ENCODE data around the gene PEX16. TPM values are rescaled to one million over a fixed set of nuclear protein-coding genes. Genes with fewer than 3 reads are reported as not detected.

PEX16 gene
- total RNA-seq, 3 donors from 2014 or later (not counting 1 experiment from before 2014, with no cell fraction given): 61.3 to 75.8 (median 67.6) TPM

DNA sequence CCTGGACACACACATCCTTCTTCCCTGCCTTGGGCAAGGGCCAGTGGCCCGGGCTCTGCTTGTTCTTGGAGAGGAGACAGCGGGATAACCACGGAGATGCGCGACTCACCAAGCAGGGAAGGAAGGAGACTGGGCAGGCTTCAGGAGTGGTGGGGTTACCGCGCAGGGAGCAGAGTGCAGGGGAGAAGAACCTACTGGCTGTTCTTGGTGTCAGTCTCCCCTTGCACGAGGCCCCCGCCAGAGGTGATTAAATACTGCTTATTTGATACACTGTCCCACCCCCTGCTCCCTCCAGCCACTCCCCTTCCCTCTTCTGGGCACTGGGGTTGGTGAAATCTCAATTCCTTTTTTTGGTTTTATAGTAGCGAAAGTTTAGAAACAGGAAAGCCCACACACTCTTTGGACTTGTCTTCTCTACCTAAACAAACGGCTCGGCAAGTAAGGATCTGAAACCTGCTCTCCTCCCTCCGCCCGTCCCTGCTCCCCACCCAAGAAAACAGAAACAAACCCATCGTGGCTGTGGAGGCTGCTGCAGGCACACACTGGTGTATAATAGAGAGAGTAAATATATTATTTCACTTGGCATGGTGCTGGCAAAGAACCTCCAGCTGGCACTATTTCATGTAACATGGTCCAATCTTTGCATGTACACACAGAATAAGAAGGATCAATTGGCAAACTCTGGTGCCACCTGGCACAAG is 15.6 kb upstream of the PEX16 start:
- TF ChIP-seq CTCF (IDR thresholded peaks at IDR 0.05): no peak
- no peak overlapping the region for H3K27ac ChIP-seq (ENCODE audit: low read length)
- peaks cover 60% of the 10 kb centered on the region for H3K4me1 ChIP-seq (ENCODE audit: control insufficient read depth, insufficient read depth, low read length)
- peaks cover 55% of the 10 kb centered on the region for H3K36me3 ChIP-seq (ENCODE audit: control insufficient read depth, insufficient read depth, low read length)
- Mint-ChIP-seq H3K27ac (peak overlapping the region in 1 of 2 donors; percentile 29), H3K4me1 (peaks cover 22 to 24% of the 10 kb centered on the region in 2 donors), H3K9me3 (no peaks in the 10 kb centered on the region), H3K36me3 (peaks cover 8% of the 10 kb centered on the region), H3K27me3 (ENCODE audit: low read depth in 2 of 2) (no peaks in the 10 kb centered on the region), H3K4me3 (no peak overlapping the region)
- H3K9me3 ChIP-seq (ENCODE audit: control insufficient read depth, insufficient read depth, low read length): no peaks in the 10 kb centered on the region
- 66% methylated on average over 12 of the region's 15 CpGs for WGBS (ENCODE audit: insufficient coverage)
- no peak for ATAC-seq
- peak overlapping the region; percentile 43 for H3K4me3 ChIP-seq (ENCODE audit: low read length)
- DNase-seq: no peak
- H3K27me3 ChIP-seq (ENCODE audit: control insufficient read depth, insufficient read depth, low read length): no peaks in the 10 kb centered on the region
- intact Hi-C loops (cut with micrococcal nuclease): no loop called here

DNA sequence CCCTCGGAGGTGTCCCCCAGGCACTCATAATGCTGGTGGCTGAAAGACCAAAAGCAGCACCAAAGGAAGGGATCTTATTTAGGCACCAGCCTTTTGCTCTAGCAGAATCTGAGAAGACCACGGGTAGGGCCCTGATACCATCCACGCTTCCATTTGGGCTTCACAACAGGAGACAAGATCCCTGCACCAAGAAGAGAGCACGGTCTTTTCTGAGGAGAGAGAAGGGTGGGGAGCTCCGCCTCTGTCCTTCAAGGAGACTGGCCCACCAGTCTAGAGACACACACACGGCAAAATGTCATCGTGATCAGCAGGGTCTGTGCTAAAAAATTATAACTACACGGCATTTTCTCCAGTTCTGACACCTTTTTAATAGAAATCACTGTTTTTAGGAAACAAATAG is 14.5 kb upstream of the PEX16 start:
- intact Hi-C loops (cut with micrococcal nuclease): no loop called here
- Histone ChIP-seq H3K36me3 (ENCODE audit: control insufficient read depth, insufficient read depth, low read length) (peaks cover 47% of the 10 kb centered on the region), H3K27ac (ENCODE audit: low read length) (no peak overlapping the region), H3K27me3 (ENCODE audit: control insufficient read depth, insufficient read depth, low read length) (no peaks in the 10 kb centered on the region), H3K4me1 (ENCODE audit: control insufficient read depth, insufficient read depth, low read length) (peaks cover 67% of the 10 kb centered on the region), H3K4me3 (ENCODE audit: low read length) (peak overlapping the region; percentile 43), H3K9me3 (ENCODE audit: control insufficient read depth, insufficient read depth, low read length) (no peaks in the 10 kb centered on the region)
- ATAC-seq (no peak), DNase-seq (no peak)
- no peak for TF ChIP-seq CTCF (IDR thresholded peaks at IDR 0.05)
- H3K27ac Mint-ChIP-seq: peak overlapping the region in 1 of 2 donors; percentile 95
- H3K27me3 Mint-ChIP-seq (ENCODE audit: low read depth in 2 of 2): no peaks in the 10 kb centered on the region
- peaks cover 8% of the 10 kb centered on the region for H3K36me3 Mint-ChIP-seq
- H3K4me3 Mint-ChIP-seq: no peak overlapping the region
- 86% methylated on average over 8 of the region's 8 CpGs for whole genome bisulfite sequencing (ENCODE audit: insufficient coverage)
- H3K9me3 Mint-ChIP-seq: no peaks in the 10 kb centered on the region
- H3K4me1 Mint-ChIP-seq: peaks cover 27 to 29% of the 10 kb centered on the region in 2 donors

GRCh38 chr11:45931739-45932138 is 14.1 kb upstream of the PEX16 start:
- Histone ChIP-seq H3K4me1 (ENCODE audit: control insufficient read depth, insufficient read depth, low read length) (peaks cover 72% of the 10 kb centered on the region), H3K4me3 (ENCODE audit: low read length) (peak overlapping the region; percentile 43), H3K9me3 (ENCODE audit: control insufficient read depth, insufficient read depth, low read length) (no peaks in the 10 kb centered on the region), H3K27me3 (ENCODE audit: control insufficient read depth, insufficient read depth, low read length) (no peaks in the 10 kb centered on the region), H3K36me3 (ENCODE audit: control insufficient read depth, insufficient read depth, low read length) (peaks cover 43% of the 10 kb centered on the region), H3K27ac (ENCODE audit: low read length) (no peak overlapping the region)
- Mint-ChIP-seq H3K4me3 (no peak overlapping the region), H3K4me1 (peaks cover 30% of the 10 kb centered on the region in 2 donors), H3K36me3 (peaks cover 4% of the 10 kb centered on the region), H3K27ac (peak overlapping the region; percentile 86 to 95), H3K9me3 (no peaks in the 10 kb centered on the region), H3K27me3 (ENCODE audit: low read depth in 2 of 2) (no peaks in the 10 kb centered on the region)
- no peak for ATAC-seq
- DNase-seq: no peak
- intact Hi-C loops (cut with micrococcal nuclease): no loop called here
- WGBS (ENCODE audit: insufficient coverage): 93% methylated on average over 10 of the region's 10 CpGs
- TF ChIP-seq CTCF (IDR thresholded peaks at IDR 0.05): no peak
